Smooth muscle cell of the pulmonary artery (primary cell): ENCODE data around the gene LMAN2L. TPM values are rescaled to one million over a fixed set of nuclear protein-coding genes. Genes with fewer than 3 reads are reported as not detected.

Experiments used
- total RNA-seq: library from RNA; depleted of rRNA; stranded (reverse); fragments of >200 nt; gene quantifications from 2 replicates; pipeline ENCODE4 v1.2.3, GENCODE V29; 2014

Gene LMAN2L, protein sequence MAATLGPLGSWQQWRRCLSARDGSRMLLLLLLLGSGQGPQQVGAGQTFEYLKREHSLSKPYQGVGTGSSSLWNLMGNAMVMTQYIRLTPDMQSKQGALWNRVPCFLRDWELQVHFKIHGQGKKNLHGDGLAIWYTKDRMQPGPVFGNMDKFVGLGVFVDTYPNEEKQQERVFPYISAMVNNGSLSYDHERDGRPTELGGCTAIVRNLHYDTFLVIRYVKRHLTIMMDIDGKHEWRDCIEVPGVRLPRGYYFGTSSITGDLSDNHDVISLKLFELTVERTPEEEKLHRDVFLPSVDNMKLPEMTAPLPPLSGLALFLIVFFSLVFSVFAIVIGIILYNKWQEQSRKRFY
- 32.1 and 32.5 TPM in 2 replicates for total RNA-seq

DNA sequence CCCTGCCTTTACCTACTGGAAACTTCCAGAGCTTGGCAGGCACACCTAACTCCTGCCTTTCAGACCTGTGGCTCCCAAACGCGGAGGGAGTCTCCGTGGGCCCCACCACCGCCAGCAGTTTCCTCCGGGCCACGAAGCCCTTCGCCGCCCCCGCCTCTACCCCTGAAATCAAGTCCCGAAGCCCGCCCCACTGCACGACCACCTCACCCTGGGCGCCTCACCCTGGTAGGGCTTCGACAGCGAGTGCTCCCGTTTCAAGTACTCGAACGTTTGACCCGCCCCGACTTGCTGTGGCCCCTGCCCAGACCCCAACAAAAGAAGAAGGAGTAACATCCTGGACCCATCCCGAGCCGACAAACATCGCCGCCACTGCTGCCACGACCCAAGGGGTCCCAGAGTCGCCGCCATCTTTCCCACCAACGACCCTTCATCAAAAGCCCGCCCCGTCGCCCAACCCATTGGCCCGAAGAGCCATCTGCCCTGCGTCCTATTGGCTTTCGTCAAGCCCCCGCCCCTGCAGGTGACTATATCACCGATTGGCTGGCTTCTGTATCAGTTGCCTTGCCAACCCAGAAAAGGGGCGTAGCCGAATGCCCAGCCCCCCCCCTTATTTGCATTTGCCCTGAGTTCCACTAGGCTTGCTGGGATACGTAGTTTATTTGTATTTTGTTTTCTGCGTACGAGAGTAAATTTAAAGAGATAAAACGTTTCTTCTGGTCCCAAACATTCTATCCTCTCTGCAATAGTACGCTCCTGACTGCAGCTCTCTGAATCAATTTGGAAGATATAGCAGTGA lies at the start of gene LMAN2L:
Gene LMAN2L, minus strand, starts transcription at position 432 of the 796 bp plus-strand sequence. Its CDS starts 24 bp downstream, at position 408.

DNA sequence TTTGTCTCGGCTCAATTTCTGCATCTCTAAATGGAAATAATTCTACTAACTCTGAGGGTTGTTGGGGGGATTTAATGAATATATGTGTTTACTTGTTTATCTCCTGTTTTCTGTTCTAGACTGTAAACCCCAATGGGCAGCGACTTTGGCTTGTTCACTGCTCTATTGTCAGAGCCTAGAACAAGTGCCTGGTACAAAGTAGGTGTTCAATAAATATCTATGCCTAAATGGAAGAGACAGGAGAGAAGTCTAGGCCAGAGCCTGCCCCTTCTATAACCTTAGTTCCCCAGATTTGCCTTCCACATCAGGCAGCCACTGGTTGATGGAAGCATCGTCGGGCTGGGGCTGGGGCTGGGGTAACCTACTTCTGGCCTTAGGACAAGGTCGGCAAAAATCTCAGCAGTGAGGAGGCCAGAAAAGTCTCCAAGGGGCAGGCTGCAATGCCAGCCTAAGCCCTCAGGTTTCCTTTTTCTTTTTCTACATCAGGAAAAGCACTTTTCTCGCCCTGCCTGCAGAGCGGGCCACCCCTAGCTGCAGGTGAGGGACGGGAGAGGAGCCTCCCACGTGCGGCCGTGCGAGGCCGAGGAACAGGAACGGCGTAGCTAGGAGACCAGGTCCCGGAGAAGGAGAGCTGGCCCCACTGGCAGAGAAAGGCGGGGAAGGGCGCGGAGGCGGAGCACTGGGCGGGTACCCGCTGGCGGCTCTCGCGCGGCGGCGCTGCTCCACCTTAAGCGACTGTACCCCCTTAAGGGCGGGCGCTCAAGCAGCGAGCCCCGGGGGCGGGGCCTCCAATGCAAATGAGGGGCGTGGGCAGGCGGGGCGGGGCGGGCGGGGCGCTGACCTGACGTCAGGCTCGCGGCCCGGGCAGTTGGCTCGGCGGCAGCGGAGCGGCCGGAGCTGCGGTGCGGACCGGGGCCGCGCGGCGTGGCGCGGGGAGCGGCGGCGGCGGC lies 20.4 kb upstream of the LMAN2L start, which contains the start of gene CNNM4:
Gene CNNM4, plus strand, starts transcription at position 867 of the 950 bp plus-strand sequence. CDS start 98 bp downstream, outside the sequence.

Other genes with a start within 250 kb of the LMAN2L start
- gene NEURL3, start 234.7 kb downstream of the LMAN2L start, total RNA-seq: 0.20 TPM in 1 of 2 replicates, not detected in the other
- 14.1 and 15.9 TPM in 2 replicates for gene ARID5A, start 203.3 kb downstream of the LMAN2L start, total RNA-seq
- gene KANSL3, start 101.8 kb downstream of the LMAN2L start, total RNA-seq: 32.5 and 36.5 TPM in 2 replicates
- 0.76 and 0.78 TPM in 2 replicates for gene FER1L5, start 97.3 kb downstream of the LMAN2L start, total RNA-seq
- gene CNNM4, start 20.8 kb upstream of the LMAN2L start, total RNA-seq: 4.4 and 5.0 TPM in 2 replicates
- gene CNNM3, start 76.2 kb upstream of the LMAN2L start, total RNA-seq: 11.3 and 11.5 TPM in 2 replicates
- gene ANKRD23, start 104.0 kb upstream of the LMAN2L start, total RNA-seq: 1.7 TPM in 2 replicates
- 5.5 and 5.9 TPM in 2 replicates for gene ANKRD39, start 118.0 kb upstream of the LMAN2L start, total RNA-seq
- gene SEMA4C, start 130.0 kb upstream of the LMAN2L start, total RNA-seq: 22.4 and 27.3 TPM in 2 replicates
- not detected in 2 replicates for gene FAM178B, start 246.5 kb upstream of the LMAN2L start, total RNA-seq